Measurements from ENCODE around the gene EGLN3. TPM values are rescaled to one million over a fixed set of nuclear protein-coding genes. Genes with fewer than 3 reads are reported as not detected.

Gene EGLN3
- total and polyA plus RNA-seq, 2 of the 13 experiments (the other 11 are each of a cell fraction or from before 2014, with no cell fraction given), result 0.18 to 27.3 TPM

DNA sequence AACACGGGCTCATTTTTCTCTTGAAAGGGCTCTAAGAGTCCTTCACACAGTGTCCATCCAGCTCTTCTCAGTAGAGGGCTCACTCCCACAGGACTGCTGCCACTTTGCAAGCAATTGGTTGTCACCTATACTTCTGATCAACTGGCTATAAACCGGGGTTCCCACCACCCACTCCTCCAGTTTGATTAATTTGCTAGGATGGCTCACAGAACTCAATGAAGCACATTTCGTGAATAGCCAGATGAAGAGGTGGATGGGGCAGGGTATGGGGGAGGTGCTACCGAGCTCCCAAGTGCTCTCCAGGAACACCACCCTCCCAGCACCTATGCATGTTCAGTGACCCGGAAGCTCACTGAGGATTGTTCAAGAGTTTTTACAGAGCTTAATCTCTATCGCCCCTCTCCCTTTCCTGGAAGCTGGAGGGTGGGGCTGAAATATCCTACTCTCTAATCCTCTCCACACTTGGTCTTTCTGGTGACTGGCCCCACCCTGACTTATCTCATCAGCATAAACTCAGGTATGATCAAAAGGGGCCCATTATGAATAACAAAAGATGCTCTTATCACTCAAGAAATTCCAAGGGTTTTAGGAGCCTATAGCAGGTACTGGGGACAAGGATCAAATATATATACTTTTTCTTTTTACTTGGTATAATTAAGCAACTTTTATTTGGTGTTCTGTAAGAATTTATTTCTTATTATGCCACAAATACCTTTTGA lies 13.9 kb upstream of the EGLN3 start (continued):
- TF ChIP-seq, protein P1, sequence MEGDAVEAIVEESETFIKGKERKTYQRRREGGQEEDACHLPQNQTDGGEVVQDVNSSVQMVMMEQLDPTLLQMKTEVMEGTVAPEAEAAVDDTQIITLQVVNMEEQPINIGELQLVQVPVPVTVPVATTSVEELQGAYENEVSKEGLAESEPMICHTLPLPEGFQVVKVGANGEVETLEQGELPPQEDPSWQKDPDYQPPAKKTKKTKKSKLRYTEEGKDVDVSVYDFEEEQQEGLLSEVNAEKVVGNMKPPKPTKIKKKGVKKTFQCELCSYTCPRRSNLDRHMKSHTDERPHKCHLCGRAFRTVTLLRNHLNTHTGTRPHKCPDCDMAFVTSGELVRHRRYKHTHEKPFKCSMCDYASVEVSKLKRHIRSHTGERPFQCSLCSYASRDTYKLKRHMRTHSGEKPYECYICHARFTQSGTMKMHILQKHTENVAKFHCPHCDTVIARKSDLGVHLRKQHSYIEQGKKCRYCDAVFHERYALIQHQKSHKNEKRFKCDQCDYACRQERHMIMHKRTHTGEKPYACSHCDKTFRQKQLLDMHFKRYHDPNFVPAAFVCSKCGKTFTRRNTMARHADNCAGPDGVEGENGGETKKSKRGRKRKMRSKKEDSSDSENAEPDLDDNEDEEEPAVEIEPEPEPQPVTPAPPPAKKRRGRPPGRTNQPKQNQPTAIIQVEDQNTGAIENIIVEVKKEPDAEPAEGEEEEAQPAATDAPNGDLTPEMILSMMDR (CRISPR knock-in tag; IDR thresholded peaks at IDR 0.05), result peak; percentile 69
- TF ChIP-seq PRMT3 (CRISPR knock-in tag; IDR thresholded peaks at IDR 0.05; ENCODE audit: borderline replicate concordance, low read depth), result no peak
- TF ChIP-seq, protein P2, sequence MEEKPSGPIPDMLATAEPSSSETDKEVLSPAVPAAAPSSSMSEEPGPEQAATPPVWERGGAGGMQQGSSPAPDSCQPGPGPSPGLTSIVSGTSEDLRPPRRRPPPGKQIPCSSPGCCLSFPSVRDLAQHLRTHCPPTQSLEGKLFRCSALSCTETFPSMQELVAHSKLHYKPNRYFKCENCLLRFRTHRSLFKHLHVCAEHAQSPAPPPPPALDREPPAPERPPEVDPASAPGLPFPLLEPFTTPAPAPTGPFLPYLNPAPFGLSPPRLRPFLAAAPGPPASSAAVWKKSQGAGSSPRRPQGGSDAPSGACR (CRISPR knock-in tag; IDR thresholded peaks at IDR 0.05), result no peak
- TF ChIP-seq, protein P3, sequence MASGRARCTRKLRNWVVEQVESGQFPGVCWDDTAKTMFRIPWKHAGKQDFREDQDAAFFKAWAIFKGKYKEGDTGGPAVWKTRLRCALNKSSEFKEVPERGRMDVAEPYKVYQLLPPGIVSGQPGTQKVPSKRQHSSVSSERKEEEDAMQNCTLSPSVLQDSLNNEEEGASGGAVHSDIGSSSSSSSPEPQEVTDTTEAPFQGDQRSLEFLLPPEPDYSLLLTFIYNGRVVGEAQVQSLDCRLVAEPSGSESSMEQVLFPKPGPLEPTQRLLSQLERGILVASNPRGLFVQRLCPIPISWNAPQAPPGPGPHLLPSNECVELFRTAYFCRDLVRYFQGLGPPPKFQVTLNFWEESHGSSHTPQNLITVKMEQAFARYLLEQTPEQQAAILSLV (CRISPR knock-in tag; IDR thresholded peaks at IDR 0.05; ENCODE audit: borderline replicate concordance), result no peak
- TF ChIP-seq ZNF124 (CRISPR knock-in tag; IDR thresholded peaks at IDR 0.05), result no peak
- TF ChIP-seq, protein P4, sequence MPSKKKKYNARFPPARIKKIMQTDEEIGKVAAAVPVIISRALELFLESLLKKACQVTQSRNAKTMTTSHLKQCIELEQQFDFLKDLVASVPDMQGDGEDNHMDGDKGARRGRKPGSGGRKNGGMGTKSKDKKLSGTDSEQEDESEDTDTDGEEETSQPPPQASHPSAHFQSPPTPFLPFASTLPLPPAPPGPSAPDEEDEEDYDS (CRISPR knock-in tag; IDR thresholded peaks at IDR 0.05), result no peak
- TF ChIP-seq CBX5 (CRISPR knock-in tag; IDR thresholded peaks at IDR 0.05; ENCODE audit: borderline replicate concordance), result peak; percentile 25; the same call in 1 of the 2 replicates
- TF ChIP-seq, protein P5, sequence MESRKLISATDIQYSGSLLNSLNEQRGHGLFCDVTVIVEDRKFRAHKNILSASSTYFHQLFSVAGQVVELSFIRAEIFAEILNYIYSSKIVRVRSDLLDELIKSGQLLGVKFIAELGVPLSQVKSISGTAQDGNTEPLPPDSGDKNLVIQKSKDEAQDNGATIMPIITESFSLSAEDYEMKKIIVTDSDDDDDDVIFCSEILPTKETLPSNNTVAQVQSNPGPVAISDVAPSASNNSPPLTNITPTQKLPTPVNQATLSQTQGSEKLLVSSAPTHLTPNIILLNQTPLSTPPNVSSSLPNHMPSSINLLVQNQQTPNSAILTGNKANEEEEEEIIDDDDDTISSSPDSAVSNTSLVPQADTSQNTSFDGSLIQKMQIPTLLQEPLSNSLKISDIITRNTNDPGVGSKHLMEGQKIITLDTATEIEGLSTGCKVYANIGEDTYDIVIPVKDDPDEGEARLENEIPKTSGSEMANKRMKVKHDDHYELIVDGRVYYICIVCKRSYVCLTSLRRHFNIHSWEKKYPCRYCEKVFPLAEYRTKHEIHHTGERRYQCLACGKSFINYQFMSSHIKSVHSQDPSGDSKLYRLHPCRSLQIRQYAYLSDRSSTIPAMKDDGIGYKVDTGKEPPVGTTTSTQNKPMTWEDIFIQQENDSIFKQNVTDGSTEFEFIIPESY (CRISPR knock-in tag; IDR thresholded peaks at IDR 0.05), result no peak
- no peak for TF ChIP-seq ZNF343 (CRISPR knock-in tag; IDR thresholded peaks at IDR 0.05)
- TF ChIP-seq MTA3 (CRISPR knock-in tag; IDR thresholded peaks at IDR 0.05), result no peak
- TF ChIP-seq BRD4 (CRISPR knock-in tag; IDR thresholded peaks at IDR 0.05), result no peak
- no peak for TF ChIP-seq ZKSCAN5 (CRISPR knock-in tag; IDR thresholded peaks at IDR 0.05)
- TF ChIP-seq, protein P6, sequence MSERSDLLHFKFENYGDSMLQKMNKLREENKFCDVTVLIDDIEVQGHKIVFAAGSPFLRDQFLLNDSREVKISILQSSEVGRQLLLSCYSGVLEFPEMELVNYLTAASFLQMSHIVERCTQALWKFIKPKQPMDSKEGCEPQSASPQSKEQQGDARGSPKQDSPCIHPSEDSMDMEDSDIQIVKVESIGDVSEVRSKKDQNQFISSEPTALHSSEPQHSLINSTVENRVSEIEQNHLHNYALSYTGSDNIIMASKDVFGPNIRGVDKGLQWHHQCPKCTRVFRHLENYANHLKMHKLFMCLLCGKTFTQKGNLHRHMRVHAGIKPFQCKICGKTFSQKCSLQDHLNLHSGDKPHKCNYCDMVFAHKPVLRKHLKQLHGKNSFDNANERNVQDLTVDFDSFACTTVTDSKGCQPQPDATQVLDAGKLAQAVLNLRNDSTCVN (CRISPR knock-in tag; IDR thresholded peaks at IDR 0.05; ENCODE audit: borderline replicate concordance), result no peak
- TF ChIP-seq ZBTB14 (CRISPR knock-in tag; IDR thresholded peaks at IDR 0.05), result no peak
- TF ChIP-seq ATM (IDR thresholded peaks at IDR 0.05; ENCODE audit: borderline replicate concordance), result no peak
- no peak for TF ChIP-seq ATAD3A (CRISPR knock-in tag; IDR thresholded peaks at IDR 0.05)
- no peak; the same call in 1 of the 2 replicates for TF ChIP-seq ZFP36L2 (CRISPR knock-in tag; IDR thresholded peaks at IDR 0.05)
- no peak for TF ChIP-seq RORA (CRISPR knock-in tag; IDR thresholded peaks at IDR 0.05)
- TF ChIP-seq ZNF512 (CRISPR knock-in tag; IDR thresholded peaks at IDR 0.05), result no peak
